ENCODE results near the gene CAMK2G.

DNA sequence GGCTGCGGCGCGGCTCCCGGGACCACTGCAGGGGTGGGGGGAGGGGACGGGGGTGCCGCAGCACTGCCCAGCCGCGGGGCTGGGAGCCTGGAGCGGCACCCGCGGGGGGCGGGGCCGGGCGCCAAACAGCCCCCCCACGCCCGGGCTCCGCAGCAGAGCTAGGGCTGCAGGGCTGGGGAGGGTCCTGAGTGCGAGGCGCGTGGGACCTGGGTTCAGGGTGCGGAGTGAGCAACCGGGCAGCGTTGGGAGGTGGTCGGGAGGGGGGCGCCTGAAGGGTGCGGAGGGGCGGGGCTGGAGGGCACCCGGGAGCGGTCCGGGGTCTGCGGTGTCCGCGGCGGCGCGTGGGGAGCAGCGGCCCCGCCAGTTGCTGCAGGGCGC is 528 bp downstream of the CAMK2G start:
- TF ChIP-seq, protein P1, sequence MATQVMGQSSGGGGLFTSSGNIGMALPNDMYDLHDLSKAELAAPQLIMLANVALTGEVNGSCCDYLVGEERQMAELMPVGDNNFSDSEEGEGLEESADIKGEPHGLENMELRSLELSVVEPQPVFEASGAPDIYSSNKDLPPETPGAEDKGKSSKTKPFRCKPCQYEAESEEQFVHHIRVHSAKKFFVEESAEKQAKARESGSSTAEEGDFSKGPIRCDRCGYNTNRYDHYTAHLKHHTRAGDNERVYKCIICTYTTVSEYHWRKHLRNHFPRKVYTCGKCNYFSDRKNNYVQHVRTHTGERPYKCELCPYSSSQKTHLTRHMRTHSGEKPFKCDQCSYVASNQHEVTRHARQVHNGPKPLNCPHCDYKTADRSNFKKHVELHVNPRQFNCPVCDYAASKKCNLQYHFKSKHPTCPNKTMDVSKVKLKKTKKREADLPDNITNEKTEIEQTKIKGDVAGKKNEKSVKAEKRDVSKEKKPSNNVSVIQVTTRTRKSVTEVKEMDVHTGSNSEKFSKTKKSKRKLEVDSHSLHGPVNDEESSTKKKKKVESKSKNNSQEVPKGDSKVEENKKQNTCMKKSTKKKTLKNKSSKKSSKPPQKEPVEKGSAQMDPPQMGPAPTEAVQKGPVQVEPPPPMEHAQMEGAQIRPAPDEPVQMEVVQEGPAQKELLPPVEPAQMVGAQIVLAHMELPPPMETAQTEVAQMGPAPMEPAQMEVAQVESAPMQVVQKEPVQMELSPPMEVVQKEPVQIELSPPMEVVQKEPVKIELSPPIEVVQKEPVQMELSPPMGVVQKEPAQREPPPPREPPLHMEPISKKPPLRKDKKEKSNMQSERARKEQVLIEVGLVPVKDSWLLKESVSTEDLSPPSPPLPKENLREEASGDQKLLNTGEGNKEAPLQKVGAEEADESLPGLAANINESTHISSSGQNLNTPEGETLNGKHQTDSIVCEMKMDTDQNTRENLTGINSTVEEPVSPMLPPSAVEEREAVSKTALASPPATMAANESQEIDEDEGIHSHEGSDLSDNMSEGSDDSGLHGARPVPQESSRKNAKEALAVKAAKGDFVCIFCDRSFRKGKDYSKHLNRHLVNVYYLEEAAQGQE (IDR thresholded peaks at IDR 0.05) = no peak
- TF ChIP-seq, protein P2, sequence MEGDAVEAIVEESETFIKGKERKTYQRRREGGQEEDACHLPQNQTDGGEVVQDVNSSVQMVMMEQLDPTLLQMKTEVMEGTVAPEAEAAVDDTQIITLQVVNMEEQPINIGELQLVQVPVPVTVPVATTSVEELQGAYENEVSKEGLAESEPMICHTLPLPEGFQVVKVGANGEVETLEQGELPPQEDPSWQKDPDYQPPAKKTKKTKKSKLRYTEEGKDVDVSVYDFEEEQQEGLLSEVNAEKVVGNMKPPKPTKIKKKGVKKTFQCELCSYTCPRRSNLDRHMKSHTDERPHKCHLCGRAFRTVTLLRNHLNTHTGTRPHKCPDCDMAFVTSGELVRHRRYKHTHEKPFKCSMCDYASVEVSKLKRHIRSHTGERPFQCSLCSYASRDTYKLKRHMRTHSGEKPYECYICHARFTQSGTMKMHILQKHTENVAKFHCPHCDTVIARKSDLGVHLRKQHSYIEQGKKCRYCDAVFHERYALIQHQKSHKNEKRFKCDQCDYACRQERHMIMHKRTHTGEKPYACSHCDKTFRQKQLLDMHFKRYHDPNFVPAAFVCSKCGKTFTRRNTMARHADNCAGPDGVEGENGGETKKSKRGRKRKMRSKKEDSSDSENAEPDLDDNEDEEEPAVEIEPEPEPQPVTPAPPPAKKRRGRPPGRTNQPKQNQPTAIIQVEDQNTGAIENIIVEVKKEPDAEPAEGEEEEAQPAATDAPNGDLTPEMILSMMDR (IDR thresholded peaks at IDR 0.05; ENCODE audit: low read depth, low read length, missing input control) = no peak
- TF ChIP-seq TAF1 (conservative IDR thresholded peaks at IDR 0.05) (no peak), SP1 (IDR thresholded peaks at IDR 0.05) (no peak), FOXA1 (IDR thresholded peaks at IDR 0.05) (no peak), GABPA (IDR thresholded peaks at IDR 0.05 in 1 of 2, conservative IDR thresholded peaks at IDR 0.05 in 1 of 2) (no peak), EGR1 (IDR thresholded peaks at IDR 0.05; ENCODE audit: low read depth in 2 of 2) (no peak)
